DND-41 (cell line): Measurements from ENCODE around the gene GNA14.

Experiments used
- ATAC-seq: fragments of 200-7000 bp; cut with Tn5 transposase; 3 replicates; pipeline ENCODE4 v1.9.1; 2021; ENCODE audit warnings: low read depth; ENCODE audit not compliant: insufficient read depth
- DNase-seq: peaks from one replicate; pipeline ENCODE4 v3.0.0-alpha.2; 2020
- H2AFZ ChIP-seq: 2 replicates; pipeline ENCODE4 v1.6.0; 2012; ENCODE audit warnings: low read depth, low read length
- H3K27ac ChIP-seq: 2 replicates; pipeline ENCODE4 v1.5.1; 2012; ENCODE audit warnings: low read length, inconsistent platforms
- H3K27me3 ChIP-seq: fragments of 200-600 bp; sonication (generic); 2 replicates; pipeline ENCODE4 v1.6.0; 2012; ENCODE audit warnings: low read length, mild to moderate bottlenecking, inconsistent platforms; ENCODE audit not compliant: insufficient read depth, poor library complexity
- H3K36me3 ChIP-seq: 2 replicates; pipeline ENCODE4 v1.5.1; 2012; ENCODE audit warnings: low read length, inconsistent platforms; ENCODE audit not compliant: insufficient read depth
- H3K4me1 ChIP-seq: 2 replicates; pipeline ENCODE4 v1.5.1; 2012; ENCODE audit warnings: mild to moderate bottlenecking, low read length; ENCODE audit not compliant: insufficient read depth
- H3K4me2 ChIP-seq: 2 replicates; pipeline ENCODE4 v1.6.0; 2012; ENCODE audit warnings: mild to moderate bottlenecking, moderate library complexity, low read length, inconsistent platforms; ENCODE audit not compliant: insufficient read depth
- H3K4me3 ChIP-seq, 2 experiments: fragments of 200-600 bp in 1 of 2; shearing (Covaris generic) in 1 of 2; 2 replicates each; pipeline ENCODE4 v1.5.1; 2012 to 2016; ENCODE audit warnings: inconsistent platforms in 2 of 2, low read length in 2 of 2, mild to moderate bottlenecking in 2 of 2, low read depth in 1 of 2, moderate library complexity in 1 of 2
- H3K79me2 ChIP-seq: 2 replicates; pipeline ENCODE4 v1.6.0; 2012; ENCODE audit warnings: low read length, inconsistent platforms; ENCODE audit not compliant: insufficient read depth
- H3K9ac ChIP-seq: 2 replicates; pipeline ENCODE4 v1.6.0; 2012; ENCODE audit warnings: low read depth, mild to moderate bottlenecking, inconsistent platforms, low read length, moderate library complexity
- H3K9me3 ChIP-seq: 2 replicates; pipeline ENCODE4 v1.5.1; 2012; ENCODE audit warnings: low read length, moderate library complexity, mild to moderate bottlenecking, inconsistent platforms; ENCODE audit not compliant: insufficient read depth, severe bottlenecking
- H4K20me1 ChIP-seq: 2 replicates; pipeline ENCODE4 v1.6.0; 2012; ENCODE audit warnings: low read length; ENCODE audit not compliant: insufficient read depth
- EZH2 ChIP-seq: IDR thresholded peaks from 3 replicates; pipeline ENCODE4 v1.6.1; 2012; ENCODE audit warnings: borderline replicate concordance, low read depth, mild to moderate bottlenecking, moderate library complexity, low read length, inconsistent platforms; ENCODE audit not compliant: severe bottlenecking
- TF ChIP-seq, protein P1 (sequence below): IDR thresholded peaks from 2 replicates; pipeline ENCODE4 v1.5.1; 2012; ENCODE audit warnings: borderline replicate concordance, low read length, moderate library complexity, mild to moderate bottlenecking; ENCODE audit not compliant: poor library complexity, severe bottlenecking; ENCODE audit errors: extremely low read depth

Gene GNA14

DNA sequence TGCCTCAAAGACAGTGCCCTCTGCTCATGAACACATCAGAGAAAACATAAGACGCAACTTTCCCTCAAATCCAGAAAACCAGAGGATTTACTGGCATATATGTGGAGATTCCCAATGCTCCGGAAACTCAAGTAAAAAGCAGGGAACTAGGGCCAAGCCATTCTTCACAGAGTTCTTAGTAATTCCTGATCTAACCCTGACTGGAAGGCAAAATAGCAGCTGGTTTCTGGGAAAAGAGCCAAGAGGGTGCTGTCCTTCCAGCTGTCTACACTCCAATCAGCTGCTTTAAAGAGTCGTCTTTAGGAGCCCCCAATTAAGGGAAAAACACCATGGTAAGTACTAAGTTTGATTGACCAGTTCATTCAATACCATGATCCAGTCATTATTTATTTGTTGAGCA, 49.6 kb downstream of the GNA14 start:
- Histone ChIP-seq H3K27me3 (no peaks in the 10 kb centered on the region), H4K20me1 (no peaks in the 10 kb centered on the region), H2AFZ (no peak overlapping the region), H3K27ac (no peak overlapping the region), H3K36me3 (no peaks in the 10 kb centered on the region), H3K9me3 (no peaks in the 10 kb centered on the region), H3K9ac (no peak overlapping the region), H3K4me2 (no peak overlapping the region), H3K4me1 (peaks cover 3% of the 10 kb centered on the region; the same call in 1 of the 2 replicates), H3K4me3 (no peak overlapping the region), H3K79me2 (no peaks in the 10 kb centered on the region)
- ATAC-seq (no peak), DNase-seq (no peak)
- TF ChIP-seq EZH2, result no peak
- TF ChIP-seq, protein P1, sequence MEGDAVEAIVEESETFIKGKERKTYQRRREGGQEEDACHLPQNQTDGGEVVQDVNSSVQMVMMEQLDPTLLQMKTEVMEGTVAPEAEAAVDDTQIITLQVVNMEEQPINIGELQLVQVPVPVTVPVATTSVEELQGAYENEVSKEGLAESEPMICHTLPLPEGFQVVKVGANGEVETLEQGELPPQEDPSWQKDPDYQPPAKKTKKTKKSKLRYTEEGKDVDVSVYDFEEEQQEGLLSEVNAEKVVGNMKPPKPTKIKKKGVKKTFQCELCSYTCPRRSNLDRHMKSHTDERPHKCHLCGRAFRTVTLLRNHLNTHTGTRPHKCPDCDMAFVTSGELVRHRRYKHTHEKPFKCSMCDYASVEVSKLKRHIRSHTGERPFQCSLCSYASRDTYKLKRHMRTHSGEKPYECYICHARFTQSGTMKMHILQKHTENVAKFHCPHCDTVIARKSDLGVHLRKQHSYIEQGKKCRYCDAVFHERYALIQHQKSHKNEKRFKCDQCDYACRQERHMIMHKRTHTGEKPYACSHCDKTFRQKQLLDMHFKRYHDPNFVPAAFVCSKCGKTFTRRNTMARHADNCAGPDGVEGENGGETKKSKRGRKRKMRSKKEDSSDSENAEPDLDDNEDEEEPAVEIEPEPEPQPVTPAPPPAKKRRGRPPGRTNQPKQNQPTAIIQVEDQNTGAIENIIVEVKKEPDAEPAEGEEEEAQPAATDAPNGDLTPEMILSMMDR, result no peak

DNA sequence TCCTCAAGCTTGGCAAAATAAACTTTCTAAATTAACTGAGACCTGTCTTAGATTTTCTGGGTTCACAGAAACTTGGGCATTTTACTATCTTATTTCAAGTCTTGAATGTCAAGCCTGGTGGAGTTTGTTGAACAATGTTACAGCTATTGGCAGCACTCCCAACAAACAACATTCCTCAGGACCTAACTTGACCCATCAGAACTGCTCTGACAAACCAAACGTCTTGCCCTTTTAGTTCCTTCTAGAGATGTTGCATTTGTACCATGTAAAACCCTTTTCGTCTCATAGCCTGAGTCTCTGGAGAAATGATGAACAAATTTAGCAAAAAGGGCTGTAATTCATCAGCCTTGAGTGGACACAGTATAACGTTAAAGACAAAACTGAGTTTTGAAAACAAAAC, 51.1 kb downstream of the GNA14 start:
- no peak overlapping the region for H3K27ac ChIP-seq
- TF ChIP-seq EZH2, result no peak
- TF ChIP-seq, protein P1, result no peak
- H3K4me3 ChIP-seq, result no peak overlapping the region
- no peaks in the 10 kb centered on the region for H3K79me2 ChIP-seq
- no peaks in the 10 kb centered on the region for H3K9me3 ChIP-seq
- H2AFZ ChIP-seq, result no peak overlapping the region
- no peak overlapping the region for H3K4me2 ChIP-seq
- ATAC-seq (no peak), DNase-seq (no peak)
- no peaks in the 10 kb centered on the region for H3K36me3 ChIP-seq
- H3K4me1 ChIP-seq, result peaks cover 3% of the 10 kb centered on the region; the same call in 1 of the 2 replicates
- H4K20me1 ChIP-seq, result no peaks in the 10 kb centered on the region
- no peak overlapping the region for H3K9ac ChIP-seq
- no peaks in the 10 kb centered on the region for H3K27me3 ChIP-seq

DNA sequence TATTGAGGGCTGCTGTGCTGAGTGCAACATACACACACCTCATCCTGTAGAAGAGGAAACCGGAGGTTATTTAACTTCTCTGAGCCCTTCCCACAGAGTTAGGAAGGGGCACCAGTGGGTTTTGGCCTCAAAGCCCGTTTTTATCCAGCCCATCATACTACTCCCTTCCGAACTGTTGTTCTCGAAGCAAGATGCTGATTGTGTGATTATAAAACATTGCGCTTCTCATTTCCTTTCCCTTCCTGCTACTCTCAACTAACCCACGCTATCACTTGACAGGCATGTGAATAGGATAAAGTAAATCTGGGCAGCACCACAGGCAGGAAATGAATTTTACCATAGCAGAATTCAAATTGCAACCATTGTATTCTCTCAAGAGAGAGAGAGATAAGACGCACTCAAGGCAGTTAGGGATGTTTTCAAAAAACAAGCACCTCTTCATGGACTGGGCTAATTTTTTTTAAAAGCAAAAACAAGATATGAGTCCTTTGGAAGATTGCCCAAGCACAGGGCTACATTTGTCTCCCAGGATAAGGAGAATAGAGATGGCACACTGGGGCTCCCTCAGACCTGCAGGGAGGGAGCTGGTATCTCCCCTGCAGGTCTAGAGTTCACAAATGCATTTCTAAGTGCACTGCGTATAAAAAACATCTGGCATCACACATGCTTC, 52.6 kb downstream of the GNA14 start:
- DNase-seq (no peak), ATAC-seq (0 out of 3 replicates have a peak, but pooled peaks have one; percentile 33)
- H4K20me1 ChIP-seq, result no peaks in the 10 kb centered on the region
- H3K79me2 ChIP-seq, result no peaks in the 10 kb centered on the region
- no peak overlapping the region for H2AFZ ChIP-seq
- no peak overlapping the region for H3K4me2 ChIP-seq
- peaks cover 3% of the 10 kb centered on the region; the same call in 1 of the 2 replicates for H3K4me1 ChIP-seq
- H3K4me3 ChIP-seq, result no peak overlapping the region
- H3K36me3 ChIP-seq, result no peaks in the 10 kb centered on the region
- TF ChIP-seq, protein P1, result no peak
- no peak for TF ChIP-seq EZH2
- no peak overlapping the region for H3K9ac ChIP-seq
- H3K27ac ChIP-seq, result no peak overlapping the region
- no peaks in the 10 kb centered on the region for H3K9me3 ChIP-seq
- no peaks in the 10 kb centered on the region for H3K27me3 ChIP-seq
